ENCODE results near the gene GRIK4. TPM values are rescaled to one million over a fixed set of nuclear protein-coding genes. Genes with fewer than 3 reads are reported as not detected.
A peak's percentile ranks its signal among the peaks of the same experiment; 100 is the strongest.

Gene GRIK4
- total and polyA plus RNA-seq, 2 of the 4 experiments (the other 2 are of a cell fraction), result 0.18 to 0.38 TPM

DNA sequence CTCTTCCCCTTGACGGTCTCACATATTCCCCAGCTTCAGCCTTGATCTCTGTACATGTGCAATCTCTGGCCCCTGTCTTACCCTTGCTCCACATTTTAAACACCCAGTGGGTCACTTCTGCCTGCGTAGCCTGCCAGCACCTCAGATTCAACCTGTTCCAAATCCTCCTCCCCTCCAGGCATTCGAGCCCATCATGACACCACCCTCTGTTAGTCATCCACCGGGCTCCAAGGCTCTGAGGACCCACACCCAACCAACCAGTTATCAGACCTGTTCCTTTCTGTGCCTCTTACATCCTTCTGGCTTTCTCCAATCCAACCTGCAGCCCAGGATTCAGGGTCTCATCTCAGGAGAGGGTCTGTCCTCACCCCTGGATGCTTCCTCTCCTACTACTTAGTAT is 392.6 kb downstream of the GRIK4 start:
- Histone ChIP-seq H2AFZ (replicated peaks; ENCODE audit: low read length, poor library complexity) (no peak overlapping the region), H4K8ac (ENCODE audit: low read depth in 2 of 2, low read length in 2 of 2) (no peak overlapping the region), H3K27me3 (ENCODE audit: control insufficient read depth, insufficient read depth, low read length) (peaks cover 21% of the 10 kb centered on the region), H3K9me1 (ENCODE audit: insufficient read depth, low read length) (no peaks in the 10 kb centered on the region), H2AK5ac (ENCODE audit: low read depth, low read length) (no peak overlapping the region), H3K4ac (ENCODE audit: low read depth, low read length) (no peak overlapping the region), H2BK5ac (ENCODE audit: low read depth, low read length, poor library complexity, severe bottlenecking) (no peak overlapping the region), H4K5ac (ENCODE audit: low read depth, low read length) (no peak overlapping the region), H3K56ac (ENCODE audit: extremely low read depth, insufficient read depth, low read length) (no peak overlapping the region), H3K18ac (ENCODE audit: low read depth, low read length) (no peak overlapping the region), H3K4me2 (ENCODE audit: low read depth, low read length) (no peak overlapping the region), H3K79me1 (ENCODE audit: low read depth in 1 of 2, low read length in 2 of 2) (no peaks in the 10 kb centered on the region), H2BK120ac (ENCODE audit: low read depth, low read length) (no peak overlapping the region), H3K23ac (ENCODE audit: low read depth, low read length) (no peak overlapping the region), H3K4me3 (ENCODE audit: insufficient read depth, low read depth, low read length) (no peak overlapping the region), H3K9me3 (ENCODE audit: control insufficient read depth, insufficient read depth, low read length) (no peaks in the 10 kb centered on the region), H2AK9ac (replicated peaks; ENCODE audit: low read depth, low read length, poor library complexity) (peak overlapping the region; percentile 45), H3K36me3 (ENCODE audit: control insufficient read depth, insufficient read depth, low read length) (no peaks in the 10 kb centered on the region), H3K27ac (ENCODE audit: insufficient read depth, low read length) (no peak overlapping the region), H4K91ac (ENCODE audit: insufficient read depth, low read depth, low read length) (no peak overlapping the region), H4K20me1 (ENCODE audit: insufficient read depth, low read length) (no peaks in the 10 kb centered on the region; the same call in 1 of the 2 replicates), H3K4me1 (ENCODE audit: control insufficient read depth, insufficient read depth, low read length) (no peaks in the 10 kb centered on the region), H3K14ac (replicated peaks; ENCODE audit: low read depth, low read length) (no peak overlapping the region), H2BK20ac (ENCODE audit: low read depth, low read length) (no peak overlapping the region), H2BK15ac (ENCODE audit: low read depth, low read length) (no peak overlapping the region), H3K9ac (ENCODE audit: low read depth, low read length) (no peak overlapping the region)
- TF ChIP-seq RFX5 (IDR thresholded peaks at IDR 0.05; ENCODE audit: low read depth, low read length) (no peak), CEBPB (IDR thresholded peaks at IDR 0.05; ENCODE audit: low read depth, low read length) (no peak), FOS (IDR thresholded peaks at IDR 0.05; ENCODE audit: low read depth, low read length) (no peak), BHLHE40 (IDR thresholded peaks at IDR 0.05; ENCODE audit: low read depth, low read length) (no peak), CHD1 (IDR thresholded peaks at IDR 0.05; ENCODE audit: low read depth, low read length) (no peak), POLR2A (IDR thresholded peaks at IDR 0.05; ENCODE audit: low read depth, low read length) (no peak), SMC3 (IDR thresholded peaks at IDR 0.05; ENCODE audit: low read depth, low read length) (no peak)
- TF ChIP-seq, protein P1, sequence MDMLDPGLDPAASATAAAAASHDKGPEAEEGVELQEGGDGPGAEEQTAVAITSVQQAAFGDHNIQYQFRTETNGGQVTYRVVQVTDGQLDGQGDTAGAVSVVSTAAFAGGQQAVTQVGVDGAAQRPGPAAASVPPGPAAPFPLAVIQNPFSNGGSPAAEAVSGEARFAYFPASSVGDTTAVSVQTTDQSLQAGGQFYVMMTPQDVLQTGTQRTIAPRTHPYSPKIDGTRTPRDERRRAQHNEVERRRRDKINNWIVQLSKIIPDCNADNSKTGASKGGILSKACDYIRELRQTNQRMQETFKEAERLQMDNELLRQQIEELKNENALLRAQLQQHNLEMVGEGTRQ (IDR thresholded peaks at IDR 0.05; ENCODE audit: low read depth, low read length), result no peak
- TF ChIP-seq, protein P2, sequence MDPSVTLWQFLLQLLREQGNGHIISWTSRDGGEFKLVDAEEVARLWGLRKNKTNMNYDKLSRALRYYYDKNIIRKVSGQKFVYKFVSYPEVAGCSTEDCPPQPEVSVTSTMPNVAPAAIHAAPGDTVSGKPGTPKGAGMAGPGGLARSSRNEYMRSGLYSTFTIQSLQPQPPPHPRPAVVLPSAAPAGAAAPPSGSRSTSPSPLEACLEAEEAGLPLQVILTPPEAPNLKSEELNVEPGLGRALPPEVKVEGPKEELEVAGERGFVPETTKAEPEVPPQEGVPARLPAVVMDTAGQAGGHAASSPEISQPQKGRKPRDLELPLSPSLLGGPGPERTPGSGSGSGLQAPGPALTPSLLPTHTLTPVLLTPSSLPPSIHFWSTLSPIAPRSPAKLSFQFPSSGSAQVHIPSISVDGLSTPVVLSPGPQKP (IDR thresholded peaks at IDR 0.05; ENCODE audit: borderline replicate concordance, low read depth, low read length), result no peak
- in situ Hi-C loops (cut with MboI; ENCODE audit: low sequenced_read_pairs), result no loop called here
- ATAC-seq (ENCODE audit: low read depth) (no peak), DNase-seq (no peak)
- WGBS, 2 experiments (ENCODE audit: extremely low coverage in 2 of 2, insufficient read length in 1 of 2), result 48% methylated on average over 3 of the region's 4 CpGs; no CpG with 5 or more reads in 1 of the 2 experiments
- POLR2A ChIA-PET (ENCODE audit: unreplicated experiment), result no interaction called here
- intact Hi-C loops (cut with micrococcal nuclease), result no loop called here
- no TSS peak for BruUV-seq (replicated peaks)
- dilution Hi-C loops (cut with HindIII; ENCODE audit: low sequenced_read_pairs, unreplicated experiment), result no loop called here
- CTCF ChIA-PET, result no interaction called here
